NCI-H2196 (cell line): Measurements from ENCODE around the gene RPH3AL.

Experiments used
- DNase-seq: peaks from one replicate; lab custom pipeline; 2025; ENCODE audit not compliant: unreplicated experiment; lab: John Stamatoyannopoulos, UW

Gene RPH3AL

DNA sequence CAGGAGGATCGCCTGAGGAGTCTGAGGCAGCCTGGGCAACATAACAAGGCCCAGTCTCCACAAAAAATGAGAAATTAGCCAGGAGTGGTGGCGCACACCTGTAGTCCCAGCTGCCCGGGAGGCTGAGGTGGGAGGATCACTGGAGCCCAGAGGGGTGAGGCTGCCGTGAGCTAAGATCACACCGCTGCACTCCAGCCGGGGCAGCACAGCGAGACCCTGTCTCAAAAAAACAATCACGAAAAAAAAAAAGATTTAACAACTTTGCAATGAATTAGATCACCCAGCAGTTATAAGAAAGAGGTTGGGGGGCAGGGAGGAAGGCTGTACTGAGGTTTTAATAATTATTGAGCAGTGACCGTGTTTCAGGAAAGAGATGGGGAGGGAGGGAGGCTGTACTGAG lies 49.4 kb downstream of the RPH3AL start:
- no peak for DNase-seq

DNA sequence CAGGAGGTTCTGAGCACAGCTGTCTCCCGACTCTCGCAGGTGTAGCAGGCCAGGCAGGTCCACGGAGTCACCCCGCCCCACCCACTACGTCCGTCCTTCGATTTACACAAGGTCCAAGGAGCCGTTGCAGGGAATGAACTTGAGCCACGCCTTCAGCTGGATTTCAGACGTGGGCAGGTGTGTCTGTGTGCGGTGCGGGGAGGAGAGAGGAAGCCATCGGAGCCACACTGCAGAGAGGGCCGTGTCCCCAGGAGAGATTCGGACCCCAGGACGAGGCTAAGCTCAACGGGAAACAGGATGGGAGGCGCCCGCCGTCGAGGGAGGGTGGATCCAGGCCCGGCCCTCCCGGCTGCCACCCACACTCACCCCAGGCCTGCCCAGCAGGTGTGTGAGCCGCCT lies 50.3 kb downstream of the RPH3AL start:
- DNase-seq, result no peak

DNA sequence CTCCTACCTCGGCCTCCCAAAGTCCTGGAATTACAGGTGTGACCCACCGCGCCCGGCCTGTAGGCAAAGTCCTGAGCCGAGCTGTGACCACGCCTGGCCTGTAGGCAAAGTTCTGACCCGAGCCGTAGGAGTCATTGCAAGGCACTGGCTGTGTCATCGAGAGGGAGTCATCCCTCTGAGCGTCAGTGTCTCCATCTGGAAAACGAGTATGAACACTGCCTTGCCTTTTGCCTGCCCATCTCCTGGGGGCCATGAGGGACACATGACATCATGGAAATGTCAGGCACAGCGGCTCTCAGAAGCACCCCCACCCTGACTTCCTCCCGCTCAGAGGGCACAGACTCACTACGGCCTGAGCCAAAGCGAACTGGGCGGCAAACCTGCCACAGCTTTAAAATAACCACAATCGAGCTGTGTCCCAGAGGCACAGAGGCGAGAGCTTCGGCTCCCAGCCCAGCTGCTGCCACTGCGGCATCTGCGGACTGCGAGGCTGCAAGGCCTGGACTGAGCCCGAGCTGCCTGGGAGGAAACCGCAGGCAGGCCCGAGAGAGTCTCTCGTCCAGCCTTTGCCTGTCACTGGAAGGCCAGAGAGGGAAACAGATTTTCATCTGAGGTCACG lies 50.8 kb downstream of the RPH3AL start:
- no peak for DNase-seq

DNA sequence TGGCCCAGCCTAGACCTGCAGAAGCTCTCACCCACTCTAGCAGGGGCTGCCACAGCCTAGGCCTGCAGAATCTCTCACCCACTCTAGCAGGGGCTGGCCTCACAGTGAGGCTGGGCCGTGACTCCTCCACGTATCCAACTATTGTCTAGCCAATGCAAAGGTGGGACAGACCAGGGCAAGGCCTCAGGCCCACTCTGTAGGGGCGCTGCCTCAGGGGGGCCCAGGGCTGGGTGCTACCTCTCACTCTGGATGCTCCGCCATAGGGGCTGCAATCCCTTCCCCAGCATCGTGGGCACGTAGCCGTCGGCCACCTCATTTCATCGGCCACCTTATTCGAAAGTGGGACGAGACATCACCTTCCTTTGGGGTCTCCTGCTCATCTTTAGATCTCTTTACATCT lies 51.7 kb downstream of the RPH3AL start:
- DNase-seq, result no peak

DNA sequence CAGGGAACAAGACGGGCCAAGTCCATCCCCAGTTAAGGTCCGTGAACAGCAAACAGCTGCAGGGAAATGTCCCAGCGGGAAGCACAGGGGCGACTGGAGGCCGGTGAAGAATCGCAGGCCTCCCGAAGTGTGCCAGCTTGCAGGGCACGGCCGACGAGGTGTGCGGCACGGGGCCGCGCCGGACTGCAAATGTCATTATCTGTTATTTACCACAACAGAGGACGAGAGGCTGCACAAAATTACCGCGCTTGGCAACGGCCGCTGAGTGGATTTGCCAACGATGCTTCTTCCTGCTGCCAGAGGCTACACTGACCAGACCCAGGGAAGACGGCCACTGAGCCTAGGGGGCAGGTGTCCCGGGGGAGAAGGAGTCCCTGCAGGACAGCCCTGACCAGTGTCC lies 53.1 kb downstream of the RPH3AL start:
- no peak for DNase-seq

DNA sequence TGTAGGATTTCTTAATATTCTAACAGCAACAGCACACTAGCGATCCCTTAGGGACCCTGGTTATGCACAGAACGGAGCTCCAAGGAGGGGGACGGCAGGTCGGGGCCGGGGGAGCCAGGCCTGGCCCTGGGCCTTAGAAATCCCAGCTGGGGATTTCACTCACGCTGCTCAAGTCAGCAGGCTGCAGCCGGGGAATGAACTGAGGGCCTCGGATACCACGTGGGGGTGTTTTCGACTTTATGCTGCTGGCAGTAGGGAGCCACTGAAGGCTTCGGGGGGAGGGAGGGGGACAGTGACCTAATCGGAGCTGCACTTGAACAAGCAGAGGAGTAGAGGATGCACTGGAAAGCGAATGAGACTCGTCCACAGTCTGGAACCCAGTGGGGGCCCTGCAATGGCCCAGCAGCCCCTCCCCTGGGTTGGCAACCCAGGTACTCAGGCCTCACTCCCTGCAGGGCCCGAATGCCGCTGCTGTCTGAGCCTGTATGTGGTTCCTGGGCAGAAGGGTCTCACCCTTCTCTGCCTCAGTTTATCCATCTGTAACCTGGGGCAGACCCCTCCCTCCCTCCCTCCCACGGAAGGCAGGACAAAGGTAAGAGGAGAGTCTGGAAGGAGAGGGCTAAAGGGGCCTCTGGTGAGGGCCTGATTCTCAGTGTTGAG lies 53.7 kb downstream of the RPH3AL start:
- no peak for DNase-seq

DNA sequence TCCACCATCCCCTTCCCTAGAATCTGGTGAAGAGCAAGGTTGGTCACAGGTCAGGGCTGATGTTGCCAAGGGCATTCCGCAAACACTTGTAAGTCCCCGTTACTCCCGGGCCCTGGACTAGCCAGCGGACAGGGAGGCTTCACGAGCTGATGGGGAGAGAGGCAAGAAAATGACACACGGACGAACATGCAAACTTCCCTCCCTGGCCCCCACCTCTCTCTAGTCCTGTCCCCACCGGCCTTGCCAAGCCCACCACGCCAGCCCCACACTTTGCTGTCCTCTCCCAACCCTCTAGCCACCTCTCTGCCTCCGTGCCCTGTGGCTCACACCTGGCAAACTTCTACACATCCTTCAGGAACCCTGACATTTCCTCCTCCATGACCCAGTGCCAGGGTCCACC lies 54.8 kb downstream of the RPH3AL start:
- no peak for DNase-seq

DNA sequence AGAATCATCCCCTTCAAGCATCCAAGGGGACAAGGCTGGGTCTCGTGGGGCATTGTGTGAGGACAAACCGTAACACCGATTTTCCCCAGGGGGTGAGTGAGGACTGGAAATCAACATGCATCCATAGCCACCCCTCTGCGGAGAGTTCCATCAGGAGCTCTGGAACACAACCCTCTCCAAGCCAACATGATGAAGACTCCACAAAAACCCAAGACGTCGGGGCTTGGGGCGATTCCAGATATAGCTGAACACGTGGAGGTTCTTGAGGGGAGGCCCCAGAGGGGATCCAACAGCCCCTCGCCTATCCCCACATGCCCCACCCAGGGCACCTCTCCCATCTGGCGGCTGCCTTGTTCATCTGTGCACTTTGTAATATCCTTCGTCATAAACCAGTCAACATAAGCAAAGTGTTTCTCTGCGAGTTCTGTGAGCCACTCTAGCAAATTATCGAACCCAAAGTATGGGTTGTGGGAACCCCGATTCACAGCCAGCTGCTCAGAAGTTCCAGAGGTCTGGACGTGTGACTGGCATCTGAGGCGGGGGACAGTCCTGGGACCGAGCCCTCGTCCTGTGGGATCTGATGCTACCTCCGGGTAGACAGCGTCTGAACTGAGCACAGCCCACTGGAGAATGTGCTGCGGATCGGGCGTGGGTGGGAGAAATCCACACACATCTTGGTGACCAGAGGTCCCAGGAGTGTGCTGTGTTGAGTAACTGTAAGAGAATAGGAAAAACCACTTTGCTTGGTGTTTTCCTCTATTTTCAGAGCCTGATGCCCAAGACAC lies 55.5 kb downstream of the RPH3AL start:
- no peak for DNase-seq

DNA sequence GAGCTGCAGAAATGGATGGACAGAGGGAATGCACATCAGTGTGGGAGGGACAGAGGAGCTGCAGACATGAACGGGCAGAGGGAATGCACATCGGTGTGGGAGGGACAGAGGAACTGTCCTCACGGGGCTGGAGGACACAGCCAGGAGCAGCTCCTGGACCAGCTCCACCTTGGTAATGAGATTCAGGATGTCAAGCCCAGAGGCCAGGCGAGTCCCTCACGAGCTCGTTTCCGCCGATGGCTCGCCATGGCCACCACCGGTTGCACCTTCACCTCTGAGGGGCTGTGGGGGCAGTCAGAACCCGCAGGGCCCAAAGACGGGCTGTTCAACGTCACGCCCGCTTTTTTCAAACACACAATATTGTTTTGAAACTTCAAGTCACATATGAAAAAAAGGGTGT lies 56.2 kb downstream of the RPH3AL start:
- DNase-seq, result no peak

DNA sequence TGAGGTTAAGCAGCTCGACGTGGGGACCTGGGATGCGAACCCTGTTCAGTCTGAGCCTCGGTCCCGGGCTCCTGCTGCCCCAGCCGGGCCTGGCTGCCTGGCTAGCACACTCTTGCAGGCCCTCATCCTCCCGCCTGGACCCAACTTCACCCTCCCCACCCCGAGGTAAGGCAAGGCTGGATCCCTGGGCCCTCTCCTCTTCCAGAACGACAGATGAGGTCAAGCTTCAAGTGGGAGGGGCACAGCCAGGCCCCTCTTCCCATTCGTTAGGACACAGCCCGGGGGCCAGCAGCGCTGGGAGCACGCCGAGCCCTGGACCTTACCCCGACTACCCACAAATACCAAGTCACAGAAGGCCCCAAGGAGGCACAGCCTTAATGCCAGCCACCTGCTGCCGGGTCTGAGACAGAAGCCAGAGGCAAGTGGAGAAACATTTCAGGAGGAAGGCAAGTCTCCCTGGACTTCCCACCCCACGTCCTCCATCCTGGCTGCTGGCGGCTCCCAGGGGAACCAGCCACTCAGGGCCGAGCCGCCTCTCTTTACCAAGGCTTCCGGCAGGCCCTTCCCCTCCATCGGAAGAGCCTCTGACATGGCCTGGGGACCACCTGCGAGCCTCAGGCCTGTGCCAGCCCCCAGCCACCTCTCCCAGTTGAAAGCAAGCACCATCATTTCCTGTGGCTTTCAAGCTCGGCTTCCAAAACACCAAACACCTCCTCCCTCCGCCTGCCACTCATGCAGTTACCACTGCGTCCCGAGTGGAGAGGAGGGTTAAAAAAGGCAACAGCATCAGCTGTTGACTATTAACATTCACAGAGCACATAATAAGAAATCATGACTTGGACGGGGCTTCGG lies 59.9 kb downstream of the RPH3AL start:
- no peak for DNase-seq

DNA sequence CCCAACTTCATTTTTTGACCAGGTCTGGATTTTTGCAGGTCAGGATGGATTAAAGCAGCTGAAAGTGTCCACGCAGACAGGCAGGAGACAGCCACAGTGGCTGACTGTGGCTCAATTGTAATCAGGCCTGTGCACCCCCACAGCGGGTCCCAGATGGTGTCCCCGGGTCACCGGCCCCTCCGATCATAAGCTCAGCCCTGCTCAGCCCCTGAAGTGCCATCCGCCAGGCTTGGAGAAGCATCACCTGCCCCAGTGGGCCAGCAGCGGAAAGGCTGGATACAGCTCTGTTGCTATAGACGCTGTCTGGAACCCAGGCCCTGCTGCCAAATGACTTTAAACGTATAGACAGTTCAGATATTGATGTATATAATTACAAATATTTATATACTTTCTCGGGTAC lies 60.6 kb downstream of the RPH3AL start:
- no peak for DNase-seq

DNA sequence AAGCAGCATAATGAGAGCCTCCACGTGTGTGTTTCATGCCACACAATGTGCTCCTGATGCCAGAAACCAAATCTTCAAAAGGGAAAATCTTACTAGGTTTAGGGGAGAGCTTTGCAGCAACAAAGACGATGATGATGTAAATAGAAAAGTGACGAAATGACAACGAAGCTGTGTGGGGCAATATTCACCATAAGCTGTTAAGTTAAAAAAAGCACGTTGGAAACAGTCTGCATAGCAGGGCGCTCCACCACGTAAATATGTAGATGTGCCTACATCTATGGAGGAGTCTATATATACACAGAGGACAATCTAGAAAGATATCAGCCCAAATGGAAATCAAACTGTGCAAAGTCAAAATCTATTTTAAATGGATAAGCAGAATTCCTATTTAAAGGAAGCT lies 61.0 kb downstream of the RPH3AL start:
- no peak for DNase-seq

DNA sequence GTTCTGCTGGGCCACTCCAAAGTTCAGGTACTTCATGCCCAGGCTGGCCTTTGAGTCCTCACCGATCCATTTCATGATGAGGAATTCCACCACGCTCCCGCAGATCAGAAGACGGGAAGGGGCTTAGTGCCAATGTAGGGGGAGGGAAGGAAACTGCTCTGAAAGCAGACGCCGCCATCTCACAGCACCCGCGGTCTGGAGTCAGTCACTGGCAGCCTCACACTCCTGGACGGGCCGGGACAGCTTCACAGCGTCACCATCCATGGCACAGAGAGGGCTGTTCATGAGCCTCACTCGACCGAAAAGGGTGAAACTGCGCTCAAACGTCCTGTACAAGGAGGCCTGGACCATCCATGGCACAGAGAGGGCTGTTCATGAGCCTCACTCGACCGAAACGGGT lies 62.0 kb downstream of the RPH3AL start:
- no peak for DNase-seq

DNA sequence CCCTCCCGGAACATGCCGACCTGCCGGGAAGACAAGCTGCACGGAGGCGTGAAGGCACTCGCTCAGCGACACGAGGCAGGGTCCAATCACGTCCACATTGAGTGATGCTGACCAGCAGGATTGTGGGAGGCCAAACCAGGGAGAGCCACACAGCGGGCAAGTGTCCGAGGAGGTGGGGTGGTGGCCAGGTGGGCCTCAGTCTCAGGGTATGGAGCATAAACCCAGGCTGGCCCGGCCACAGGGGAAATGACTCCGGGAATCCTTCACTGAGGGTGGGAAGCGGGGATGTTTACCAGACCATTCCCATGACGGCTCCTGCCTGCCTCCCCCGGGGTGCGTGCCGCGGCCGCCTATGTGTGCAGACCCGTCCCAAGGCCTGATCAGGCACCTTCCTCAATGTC lies 62.5 kb downstream of the RPH3AL start:
- no peak for DNase-seq

DNA sequence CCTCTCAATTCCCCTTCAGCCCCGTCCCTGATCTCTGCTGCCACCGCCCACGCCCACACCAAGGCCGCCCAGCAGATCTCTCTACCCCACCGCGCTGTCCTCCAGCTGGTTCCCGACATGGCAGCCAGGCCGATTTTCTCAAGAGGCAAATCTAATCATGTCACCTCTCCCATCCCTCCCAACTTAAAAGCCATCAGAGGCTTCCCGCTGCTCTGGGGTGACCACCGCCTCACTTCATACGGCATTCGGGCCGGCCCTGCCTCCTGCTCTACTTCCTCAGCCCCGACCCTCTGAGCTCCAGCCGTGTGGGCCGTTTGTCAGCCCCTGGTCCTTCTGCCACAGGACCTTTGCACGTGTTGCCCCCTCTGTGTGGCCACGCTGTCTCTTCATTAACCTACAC lies 63.2 kb downstream of the RPH3AL start:
- DNase-seq, result no peak

DNA sequence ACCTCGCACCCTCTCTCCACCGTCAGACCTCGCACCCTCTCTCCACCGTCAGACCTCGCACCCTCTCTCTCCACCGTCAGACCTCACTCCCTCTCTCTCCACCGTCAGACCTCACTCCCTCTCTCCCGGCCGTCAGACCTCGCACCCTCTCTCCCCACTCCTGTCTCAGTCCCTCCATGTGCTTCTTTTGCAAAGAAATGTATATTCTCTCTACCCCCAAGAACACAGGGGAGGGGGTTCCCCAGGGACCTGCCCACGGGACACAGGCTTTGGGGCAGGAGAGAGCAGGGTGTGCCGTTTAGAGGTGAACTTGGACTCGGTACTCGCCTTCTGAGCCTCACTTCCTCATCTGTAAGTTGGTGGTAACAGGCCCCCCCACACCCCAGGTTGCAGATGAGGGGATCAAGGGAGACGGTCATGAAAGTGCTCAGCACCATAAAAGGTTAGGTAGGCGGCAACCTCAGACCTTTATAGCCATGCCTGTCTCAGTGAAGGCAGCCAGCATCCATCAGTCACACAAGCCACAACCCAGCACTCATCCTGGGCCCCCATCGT lies 63.7 kb downstream of the RPH3AL start:
- no peak for DNase-seq

DNA sequence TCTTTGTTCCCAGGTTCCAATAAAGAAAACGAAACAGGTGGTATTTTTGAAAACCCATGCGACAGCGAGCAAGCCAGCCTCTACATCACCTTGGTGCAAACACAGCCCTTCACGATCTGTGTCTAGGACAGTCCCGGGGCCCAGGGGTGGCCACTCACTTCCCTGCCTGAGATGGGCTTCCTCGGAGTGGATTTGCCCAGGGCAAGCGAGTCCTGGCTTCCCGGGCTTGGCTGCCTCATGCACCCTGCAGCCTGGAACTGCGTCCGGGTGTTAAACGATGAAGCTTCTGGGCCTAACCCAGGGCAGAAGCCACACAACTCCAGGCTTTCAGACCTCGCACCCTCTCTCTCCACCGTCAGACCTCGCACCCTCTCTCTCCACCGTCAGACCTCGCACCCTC lies 66.0 kb downstream of the RPH3AL start:
- DNase-seq, result no peak

DNA sequence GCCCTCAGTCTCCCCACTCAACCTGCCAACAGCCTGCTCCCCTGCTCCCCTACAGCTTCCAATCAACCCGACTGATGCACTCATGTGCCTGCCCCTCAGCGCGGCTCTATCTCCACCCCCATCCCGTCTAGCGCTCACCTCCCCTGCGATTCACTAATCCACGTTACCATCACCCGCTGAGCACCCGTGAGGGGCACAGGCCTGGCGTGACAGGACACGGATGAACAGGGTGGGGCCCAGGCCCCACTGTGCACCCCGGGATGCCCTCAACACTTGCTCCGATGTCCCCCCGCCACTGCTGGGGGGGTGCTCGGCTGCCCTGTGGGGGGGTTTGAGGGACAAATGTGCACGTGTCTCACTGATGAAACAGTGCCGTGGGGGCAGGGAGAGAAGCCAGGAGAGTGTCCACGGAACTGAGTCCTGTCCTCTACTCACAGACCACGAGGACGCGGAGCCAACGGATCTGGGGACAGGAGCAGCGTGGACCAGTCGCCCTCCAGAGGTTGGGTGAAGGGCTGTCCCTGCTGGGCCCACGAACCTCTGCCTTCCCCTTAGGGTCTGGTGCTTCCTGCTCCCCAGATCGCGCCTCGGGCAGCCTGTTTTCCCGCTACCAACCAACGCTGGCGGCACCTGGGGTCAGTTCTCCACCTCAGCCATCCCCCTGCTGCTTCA lies 66.7 kb downstream of the RPH3AL start:
- no peak for DNase-seq

DNA sequence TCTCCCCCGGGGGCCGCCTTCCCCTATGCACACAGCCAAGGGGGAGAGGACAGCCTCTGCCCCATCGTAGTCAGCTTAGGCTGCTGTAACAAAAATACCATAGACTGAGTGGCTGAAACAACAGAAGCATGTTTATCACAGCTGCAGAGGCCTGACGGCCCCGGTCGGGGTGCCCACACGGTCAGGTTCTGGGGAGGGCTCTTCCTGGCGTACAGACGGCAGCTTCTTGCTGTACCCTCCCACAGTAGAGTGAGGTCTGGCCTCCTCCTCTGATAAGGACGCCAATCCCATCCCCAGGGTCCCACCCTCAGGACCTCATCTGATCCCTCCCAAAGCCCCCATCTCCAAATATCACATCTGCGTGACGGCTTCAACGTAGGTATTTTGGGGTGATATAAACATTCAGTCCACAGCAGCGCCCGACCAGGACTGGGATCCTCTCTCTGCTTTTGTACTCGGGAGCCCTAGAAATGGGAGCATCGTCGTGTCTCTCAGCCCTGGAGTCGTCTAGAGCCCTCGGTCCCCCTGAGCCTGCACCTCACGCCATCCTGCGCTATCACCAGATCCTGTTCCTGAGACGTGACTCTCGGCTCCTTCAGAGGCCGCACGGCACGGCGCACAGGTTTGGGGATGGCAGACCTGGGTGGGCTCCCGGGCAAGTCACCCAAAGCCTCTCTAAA lies 67.8 kb downstream of the RPH3AL start:
- no peak for DNase-seq
